Sigmoid colon (tissue), 4 donors: Measurements from ENCODE around the gene INVS.
"Not testable (repeated sequence)": the region's sequence is repeated elsewhere in the genome, so short reads cannot be mapped to it uniquely, and the experiment has no call there.

Experiments used
- EP300 ChIP-seq, 4 donors: sonication (generic); formaldehyde crosslinking; IDR thresholded peaks; one replicate each; pipeline ENCODE4 v1.6.1; 2017; ENCODE audit warnings: antibody characterized with exemption in 4 of 4
- POLR2A ChIP-seq, 2 donors: fragments of 450-650 bp; IDR thresholded peaks; one replicate each; pipeline ENCODE4 v1.6.1; 2016; ENCODE audit warnings: antibody characterized with exemption in 2 of 2, mild to moderate bottlenecking in 2 of 2, moderate library complexity in 2 of 2
- POLR2AphosphoS5 ChIP-seq, 4 donors: sonication (generic); formaldehyde crosslinking; IDR thresholded peaks; one replicate each; pipeline ENCODE4 v1.6.1; 2017; ENCODE audit warnings: antibody characterized with exemption in 4 of 4

- TF ChIP-seq POLR2A, POLR2AphosphoS5, EP300 (IDR thresholded peaks at IDR 0.05): not testable (repeated sequence)
These were observed 4.6 kb upstream of the INVS start for GRCh38 chr9:100094411-100094810.
